ENCODE results near the gene PBX1. TPM values are rescaled to one million over a fixed set of nuclear protein-coding genes. Genes with fewer than 3 reads are reported as not detected.
"Not testable (repeated sequence)": the region's sequence is repeated elsewhere in the genome, so short reads cannot be mapped to it uniquely, and the experiment has no call there.

The PBX1 gene
- total and polyA plus RNA-seq, 4 donors, result 81.7 to 118 (median 98.2) TPM

GRCh38 chr1:164598719-164599118, 39.7 kb downstream of the PBX1 start:
- no peak overlapping the region for H3K27ac ChIP-seq (ENCODE audit: low read depth, low read length)
- no peak for DNase-seq (ENCODE audit: low read depth in 4 of 6, low spot score in 6 of 6)
- H3K4me1 ChIP-seq (ENCODE audit: control insufficient read depth, insufficient read depth, low read length), result peaks cover 16% of the 10 kb centered on the region
- no peaks in the 10 kb centered on the region for H3K27me3 ChIP-seq (ENCODE audit: control insufficient read depth, insufficient read depth, low read length)
- no peaks in the 10 kb centered on the region for H3K9me3 ChIP-seq (ENCODE audit: control insufficient read depth, insufficient read depth, low read length)
- no peak overlapping the region for H3K4me3 ChIP-seq (ENCODE audit: low read depth, low read length)
- no peaks in the 10 kb centered on the region for H3K36me3 ChIP-seq (ENCODE audit: control insufficient read depth, insufficient read depth, low read length)
- WGBS (ENCODE audit: insufficient coverage), result no CpG with 5 or more reads among the region's 6 CpGs

- 0% methylated on average over 1 of the region's 5 CpGs for WGBS (ENCODE audit: insufficient coverage)
- H3K4me1 ChIP-seq (ENCODE audit: control insufficient read depth, insufficient read depth, low read length), result peaks cover 21% of the 10 kb centered on the region
- H3K36me3 ChIP-seq (ENCODE audit: control insufficient read depth, insufficient read depth, low read length), result no peaks in the 10 kb centered on the region
- no peak overlapping the region for H3K4me3 ChIP-seq (ENCODE audit: low read depth, low read length)
- DNase-seq (ENCODE audit: low read depth in 4 of 6, low spot score in 6 of 6), result no peak
- no peaks in the 10 kb centered on the region for H3K27me3 ChIP-seq (ENCODE audit: control insufficient read depth, insufficient read depth, low read length)
- H3K9me3 ChIP-seq (ENCODE audit: control insufficient read depth, insufficient read depth, low read length), result no peaks in the 10 kb centered on the region
- peak overlapping the region; percentile 52 for H3K27ac ChIP-seq (ENCODE audit: low read depth, low read length)
These were observed 40.3 kb downstream of the PBX1 start for GRCh38 chr1:164599272-164599671.

- Histone ChIP-seq H3K27ac (ENCODE audit: low read depth, low read length) (peak overlapping the region; percentile 48), H3K4me1 (ENCODE audit: control insufficient read depth, insufficient read depth, low read length) (peaks cover 23% of the 10 kb centered on the region), H3K4me3 (ENCODE audit: low read depth, low read length) (no peak overlapping the region), H3K9me3 (ENCODE audit: control insufficient read depth, insufficient read depth, low read length) (no peaks in the 10 kb centered on the region), H3K36me3 (ENCODE audit: control insufficient read depth, insufficient read depth, low read length) (no peaks in the 10 kb centered on the region), H3K27me3 (ENCODE audit: control insufficient read depth, insufficient read depth, low read length) (no peaks in the 10 kb centered on the region)
- no peak for DNase-seq (ENCODE audit: low read depth in 4 of 6, low spot score in 6 of 6)
- no CpG with 5 or more reads among the region's 5 CpGs for WGBS (ENCODE audit: insufficient coverage)
These were observed 42.6 kb downstream of the PBX1 start for GRCh38 chr1:164601399-164602100.

- Histone ChIP-seq H3K27me3 (ENCODE audit: control insufficient read depth, insufficient read depth, low read length) (no peaks in the 10 kb centered on the region), H3K4me3 (ENCODE audit: low read depth, low read length) (no peak overlapping the region), H3K9me3 (ENCODE audit: control insufficient read depth, insufficient read depth, low read length) (no peaks in the 10 kb centered on the region), H3K27ac (ENCODE audit: low read depth, low read length) (peak overlapping the region; percentile 48), H3K4me1 (ENCODE audit: control insufficient read depth, insufficient read depth, low read length) (peaks cover 23% of the 10 kb centered on the region), H3K36me3 (ENCODE audit: control insufficient read depth, insufficient read depth, low read length) (no peaks in the 10 kb centered on the region)
- DNase-seq (ENCODE audit: low read depth in 4 of 6, low spot score in 6 of 6), result no peak
- WGBS (ENCODE audit: insufficient coverage), result no CpG with 5 or more reads among the region's 4 CpGs
These were observed 43.1 kb downstream of the PBX1 start for GRCh38 chr1:164602101-164602422.

GRCh38 chr1:164602480-164603093, 43.6 kb downstream of the PBX1 start:
- peaks cover 23% of the 10 kb centered on the region for H3K4me1 ChIP-seq (ENCODE audit: control insufficient read depth, insufficient read depth, low read length)
- WGBS (ENCODE audit: insufficient coverage), result 26% methylated on average over 4 of the region's 10 CpGs
- no peak overlapping the region for H3K4me3 ChIP-seq (ENCODE audit: low read depth, low read length)
- no peaks in the 10 kb centered on the region for H3K27me3 ChIP-seq (ENCODE audit: control insufficient read depth, insufficient read depth, low read length)
- no peaks in the 10 kb centered on the region for H3K36me3 ChIP-seq (ENCODE audit: control insufficient read depth, insufficient read depth, low read length)
- H3K27ac ChIP-seq (ENCODE audit: low read depth, low read length), result peak overlapping the region; percentile 48
- H3K9me3 ChIP-seq (ENCODE audit: control insufficient read depth, insufficient read depth, low read length), result no peaks in the 10 kb centered on the region
- DNase-seq (ENCODE audit: low read depth in 4 of 6, low spot score in 6 of 6), result peak in 3 of 6 donors; percentile 53 to 89 (median 76)

- H3K4me1 ChIP-seq (ENCODE audit: control insufficient read depth, insufficient read depth, low read length), result peaks cover 25% of the 10 kb centered on the region
These were observed 44.8 kb downstream of the PBX1 start for GRCh38 chr1:164603805-164604204.

GRCh38 chr1:164604541-164604940, 45.6 kb downstream of the PBX1 start:
- no peaks in the 10 kb centered on the region for H3K36me3 ChIP-seq (ENCODE audit: control insufficient read depth, insufficient read depth, low read length)
- no peak for DNase-seq (ENCODE audit: low read depth in 4 of 6, low spot score in 6 of 6)
- WGBS (ENCODE audit: insufficient coverage), result no CpG with 5 or more reads among the region's 2 CpGs
- no peak overlapping the region for H3K4me3 ChIP-seq (ENCODE audit: low read depth, low read length)
- no peak overlapping the region for H3K27ac ChIP-seq (ENCODE audit: low read depth, low read length)
- no peaks in the 10 kb centered on the region for H3K9me3 ChIP-seq (ENCODE audit: control insufficient read depth, insufficient read depth, low read length)
- no peaks in the 10 kb centered on the region for H3K27me3 ChIP-seq (ENCODE audit: control insufficient read depth, insufficient read depth, low read length)
- H3K4me1 ChIP-seq (ENCODE audit: control insufficient read depth, insufficient read depth, low read length), result peaks cover 20% of the 10 kb centered on the region

More at GRCh38 chr1:164603805-164604204, 44.8 kb downstream of the PBX1 start:
- WGBS (ENCODE audit: insufficient coverage), result 96% methylated on average over 4 of the region's 4 CpGs
- H3K36me3 ChIP-seq (ENCODE audit: control insufficient read depth, insufficient read depth, low read length); H3K9me3 ChIP-seq (ENCODE audit: control insufficient read depth, insufficient read depth, low read length); DNase-seq (ENCODE audit: low read depth in 4 of 6, low spot score in 6 of 6); H3K27me3 ChIP-seq (ENCODE audit: control insufficient read depth, insufficient read depth, low read length); H3K4me3 ChIP-seq (ENCODE audit: low read depth, low read length); H3K27ac ChIP-seq (ENCODE audit: low read depth, low read length): not testable (repeated sequence)

GRCh38 chr1:164605254-164606091, 46.5 kb downstream of the PBX1 start:
- Histone ChIP-seq H3K4me1 (ENCODE audit: control insufficient read depth, insufficient read depth, low read length) (peaks cover 22% of the 10 kb centered on the region), H3K36me3 (ENCODE audit: control insufficient read depth, insufficient read depth, low read length) (no peaks in the 10 kb centered on the region), H3K27me3 (ENCODE audit: control insufficient read depth, insufficient read depth, low read length) (no peaks in the 10 kb centered on the region), H3K27ac (ENCODE audit: low read depth, low read length) (no peak overlapping the region), H3K4me3 (ENCODE audit: low read depth, low read length) (no peak overlapping the region), H3K9me3 (ENCODE audit: control insufficient read depth, insufficient read depth, low read length) (no peaks in the 10 kb centered on the region)
- WGBS (ENCODE audit: insufficient coverage), result no CpG with 5 or more reads among the region's 3 CpGs
- DNase-seq (ENCODE audit: low read depth in 4 of 6, low spot score in 6 of 6), result no peak

- Histone ChIP-seq H3K4me1 (ENCODE audit: control insufficient read depth, insufficient read depth, low read length) (peaks cover 24% of the 10 kb centered on the region), H3K9me3 (ENCODE audit: control insufficient read depth, insufficient read depth, low read length) (no peaks in the 10 kb centered on the region), H3K36me3 (ENCODE audit: control insufficient read depth, insufficient read depth, low read length) (no peaks in the 10 kb centered on the region), H3K4me3 (ENCODE audit: low read depth, low read length) (no peak overlapping the region), H3K27me3 (ENCODE audit: control insufficient read depth, insufficient read depth, low read length) (no peaks in the 10 kb centered on the region), H3K27ac (ENCODE audit: low read depth, low read length) (no peak overlapping the region)
- no peak for DNase-seq (ENCODE audit: low read depth in 4 of 6, low spot score in 6 of 6)
- 61% methylated on average over 3 of the region's 3 CpGs for WGBS (ENCODE audit: insufficient coverage)
These were observed 48.4 kb downstream of the PBX1 start for GRCh38 chr1:164607351-164607750.

All from spinal cord (tissue), 10 donors.